Parathyroid adenoma (tissue), 2 donors: ENCODE data around the gene MELTF.

Experiments used
- H2AFZ ChIP-seq: fragments of 300-600 bp; sonication (generic); one replicate; pipeline ENCODE4 v1.7.0; 2017; ENCODE audit warnings: antibody characterized with exemption, mild to moderate bottlenecking
- H3K27ac ChIP-seq: fragments of 300-600 bp; sonication (generic); one replicate; pipeline ENCODE4 v1.7.0; 2017
- H3K27me3 ChIP-seq: fragments of 300-600 bp; sonication (generic); one replicate; pipeline ENCODE4 v1.7.0; 2017; ENCODE audit warnings: low read length; ENCODE audit not compliant: control insufficient read depth, insufficient read depth
- H3K36me3 ChIP-seq: fragments of 300-600 bp; sonication (generic); one replicate; pipeline ENCODE4 v1.7.0; 2017; ENCODE audit warnings: low read length; ENCODE audit not compliant: control insufficient read depth, insufficient read depth
- H3K4me1 ChIP-seq: fragments of 300-600 bp; sonication (generic); one replicate; pipeline ENCODE4 v1.7.0; 2017; ENCODE audit warnings: control low read depth
- H3K4me2 ChIP-seq: fragments of 300-600 bp; sonication (generic); one replicate; pipeline ENCODE4 v1.7.0; 2017; ENCODE audit warnings: low read length
- H3K4me3 ChIP-seq: fragments of 300-600 bp; sonication (generic); one replicate; pipeline ENCODE4 v1.7.0; 2017; ENCODE audit warnings: low read depth, low read length
- H3K79me2 ChIP-seq: fragments of 300-600 bp; sonication (generic); one replicate; pipeline ENCODE4 v1.7.0; 2017; ENCODE audit warnings: control low read depth
- H3K9ac ChIP-seq: fragments of 300-600 bp; sonication (generic); one replicate; pipeline ENCODE4 v1.7.0; 2017; ENCODE audit warnings: mild to moderate bottlenecking
- H3K9me3 ChIP-seq: fragments of 300-600 bp; sonication (generic); one replicate; pipeline ENCODE4 v1.7.0; 2017; ENCODE audit warnings: low read length; ENCODE audit not compliant: control insufficient read depth
- CTCF ChIP-seq: fragments of 300-600 bp; sonication (generic); IDR thresholded peaks from one replicate; pipeline ENCODE4 v1.7.0; 2017; ENCODE audit warnings: antibody characterized with exemption, mild to moderate bottlenecking
- donor health status: primary hyperparathyroidism.

The MELTF gene

GRCh38 chr3:197030379-197031314, 1.0 kb upstream of the MELTF start:
- H3K79me2 ChIP-seq, result no peaks in the 10 kb centered on the region
- no peak overlapping the region for H3K4me3 ChIP-seq
- no peak overlapping the region for H3K9ac ChIP-seq
- H3K4me1 ChIP-seq, result peaks cover 9% of the 10 kb centered on the region
- no peaks in the 10 kb centered on the region for H3K9me3 ChIP-seq
- H3K4me2 ChIP-seq, result no peak overlapping the region
- H2AFZ ChIP-seq, result no peak overlapping the region
- no peaks in the 10 kb centered on the region for H3K27me3 ChIP-seq
- no peak for TF ChIP-seq CTCF
- H3K36me3 ChIP-seq, result no peaks in the 10 kb centered on the region
- no peak overlapping the region for H3K27ac ChIP-seq

DNA sequence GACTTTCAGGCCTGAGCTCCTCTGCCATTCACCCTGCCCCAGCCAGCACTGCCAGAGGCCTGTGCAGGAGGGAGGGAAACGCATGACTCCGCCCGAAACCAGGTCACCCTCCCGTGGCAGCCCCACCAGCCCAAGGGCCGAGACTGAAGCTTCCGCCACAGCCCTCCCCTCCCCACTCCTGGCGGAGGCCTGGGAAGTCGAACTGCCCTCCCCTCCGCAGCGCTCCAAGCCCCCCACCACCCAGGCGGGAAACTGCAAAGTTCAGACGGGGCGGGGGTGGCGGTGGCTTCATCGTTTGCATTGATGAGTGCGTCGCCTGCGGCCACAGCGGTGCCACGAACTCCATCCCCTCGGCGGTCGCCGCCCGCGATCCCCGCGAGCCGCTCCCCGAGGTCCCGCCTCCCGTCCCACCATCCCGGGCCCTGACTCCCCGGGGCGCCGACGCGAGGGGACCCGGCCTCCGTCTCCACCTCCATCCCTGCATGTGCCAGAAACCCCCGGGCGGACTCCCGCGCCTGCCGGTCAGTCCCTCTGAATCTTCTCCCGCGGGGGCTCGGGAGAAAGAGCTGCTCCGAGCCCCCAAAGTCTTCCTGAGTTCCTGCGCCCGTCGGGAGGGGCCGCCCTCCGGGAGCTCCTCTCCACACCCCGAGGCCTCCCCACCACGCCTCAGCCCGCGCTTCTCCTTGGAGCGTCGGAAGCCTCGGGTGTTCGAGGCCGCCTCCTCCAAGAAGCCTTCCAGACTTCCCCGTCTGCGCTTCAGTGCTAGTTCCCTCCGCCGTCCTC, 698 bp downstream of the MELTF start:
- Histone ChIP-seq H3K4me1 (peaks cover 9% of the 10 kb centered on the region), H3K79me2 (no peaks in the 10 kb centered on the region), H3K4me2 (peak overlapping the region; percentile 63), H3K9ac (peak overlapping the region; percentile 63), H3K27me3 (no peaks in the 10 kb centered on the region), H3K36me3 (no peaks in the 10 kb centered on the region), H3K27ac (no peak overlapping the region), H3K9me3 (no peaks in the 10 kb centered on the region), H3K4me3 (peak overlapping the region; percentile 46), H2AFZ (peak overlapping the region; percentile 94)
- no peak for TF ChIP-seq CTCF

DNA sequence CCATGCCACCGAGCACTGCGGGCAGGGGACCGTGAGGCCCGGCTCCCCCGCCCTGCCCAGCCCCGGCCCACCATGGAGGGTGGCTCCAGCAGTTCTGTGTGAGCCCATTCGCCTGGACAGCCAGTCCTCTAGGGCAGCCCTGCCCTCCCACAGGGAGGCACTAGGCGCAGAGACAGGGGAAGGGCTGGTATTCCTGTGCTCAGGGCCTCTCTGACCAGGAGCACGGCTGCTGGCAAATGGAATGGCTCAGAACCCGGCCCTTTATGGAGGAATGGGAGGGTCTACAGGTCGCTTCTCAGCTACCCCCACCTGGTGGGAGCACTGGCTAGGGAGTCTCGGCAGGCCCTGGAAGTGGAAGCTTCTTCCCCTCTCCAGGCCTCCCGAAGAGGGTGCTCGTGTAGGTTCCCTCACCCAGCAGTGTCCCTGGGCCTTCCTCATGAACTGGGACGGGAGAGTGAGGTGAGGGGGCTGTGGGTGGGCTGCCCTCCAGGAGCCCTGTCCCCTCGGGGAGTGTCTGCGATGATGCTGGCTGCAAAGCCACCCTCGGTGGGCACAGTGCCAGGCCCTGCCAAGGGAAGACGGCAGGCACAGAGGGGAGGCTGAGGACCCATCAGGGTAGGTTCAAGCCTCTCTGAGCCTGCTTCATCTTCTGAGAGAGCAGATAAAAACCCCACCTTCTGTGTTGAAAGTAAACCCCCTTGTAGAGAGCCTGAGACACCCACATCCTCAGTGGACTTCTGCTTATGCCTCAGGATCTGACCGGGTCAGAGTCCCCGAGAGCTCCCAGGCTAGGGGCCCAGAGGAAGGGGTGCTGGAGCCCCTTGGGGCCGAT, 1.5 kb downstream of the MELTF start:
- Histone ChIP-seq H3K4me2 (no peak overlapping the region), H3K79me2 (no peaks in the 10 kb centered on the region), H3K27me3 (no peaks in the 10 kb centered on the region), H3K36me3 (no peaks in the 10 kb centered on the region), H3K9ac (no peak overlapping the region), H3K27ac (no peak overlapping the region), H2AFZ (peak overlapping the region; percentile 94), H3K4me3 (no peak overlapping the region), H3K9me3 (no peaks in the 10 kb centered on the region), H3K4me1 (peaks cover 9% of the 10 kb centered on the region)
- no peak for TF ChIP-seq CTCF

GRCh38 chr3:197027151-197027895, 2.3 kb downstream of the MELTF start:
- no peak overlapping the region for H3K4me3 ChIP-seq
- H3K4me2 ChIP-seq, result no peak overlapping the region
- no peak for TF ChIP-seq CTCF

More at GRCh38 chr3:197027151-197027895, 2.3 kb downstream of the MELTF start:
- Histone ChIP-seq H2AFZ (no peak overlapping the region), H3K9ac (no peak overlapping the region), H3K27me3 (no peaks in the 10 kb centered on the region), H3K36me3 (no peaks in the 10 kb centered on the region), H3K9me3 (no peaks in the 10 kb centered on the region), H3K4me1 (peaks cover 9% of the 10 kb centered on the region), H3K27ac (no peak overlapping the region), H3K79me2 (no peaks in the 10 kb centered on the region)
